H1 (cell line): Measurements from ENCODE around the gene ANKRD60. TPM values are rescaled to one million over a fixed set of nuclear protein-coding genes. Genes with fewer than 3 reads are reported as not detected.

Experiments used
- CTCF ChIA-PET: fragments of 300-600 bp; sonication (Branson Sonifier 250); formaldehyde crosslinking; loops from one replicate; lab custom pipeline; 2021; ENCODE audit not compliant: partially characterized antibody; lab: Charles Lee
- POLR2A ChIA-PET: fragments of 300-600 bp; sonication (Branson Sonifier 250); formaldehyde crosslinking; loops from one replicate; lab custom pipeline; 2021; ENCODE audit warnings: inconsistent platforms; ENCODE audit not compliant: partially characterized antibody; lab: Charles Lee
- DNase-seq, 2 experiments: peaks; one replicate each; pipeline versions ENCODE4 v3.0.0 to v3.0.0-alpha.2; 2010 to 2022; ENCODE audit warnings: low spot score in 2 of 2, low read depth in 1 of 2, mixed read lengths in 1 of 2
- FAIRE-seq: peaks from 2 replicates; lab custom pipeline; 2011; peaks lifted over from hg19 to GRCh38; lab: Jason Lieb, UNC
- H2AFZ ChIP-seq: 2 replicates; pipeline ENCODE4 v1.8.1; 2012; ENCODE audit warnings: low read length, inconsistent platforms
- H2AK5ac ChIP-seq: 2 replicates; pipeline ENCODE4 v1.6.1; 2013; ENCODE audit warnings: low read depth, low read length
- H2BK120ac ChIP-seq: replicated peaks from 2 replicates; pipeline ENCODE3; 2013; ENCODE audit warnings: low read depth, low read length, inconsistent platforms
- H2BK12ac ChIP-seq: 2 replicates; pipeline ENCODE4 v1.6.1; 2013; ENCODE audit warnings: low read depth, low read length
- H2BK15ac ChIP-seq: 2 replicates; pipeline ENCODE4 v1.6.1; 2013; ENCODE audit warnings: low read length
- H2BK20ac ChIP-seq: 2 replicates; pipeline ENCODE4 v1.6.1; 2013; ENCODE audit warnings: low read length
- H2BK5ac ChIP-seq: 2 replicates; pipeline ENCODE4 v1.6.1; 2013; ENCODE audit warnings: low read depth, low read length
- H3K14ac ChIP-seq: 2 replicates; pipeline ENCODE4 v1.6.1; 2013; ENCODE audit warnings: inconsistent platforms; ENCODE audit not compliant: insufficient read length
- H3K18ac ChIP-seq: 2 replicates; pipeline ENCODE4 v1.6.1; 2013; ENCODE audit warnings: low read length; ENCODE audit errors: extremely low read depth
- H3K23ac ChIP-seq: 2 replicates; pipeline ENCODE4 v1.6.1; 2013; ENCODE audit warnings: inconsistent platforms; ENCODE audit not compliant: insufficient read length
- H3K23me2 ChIP-seq: 2 replicates; pipeline ENCODE4 v1.6.1; 2013; ENCODE audit warnings: low read depth, low read length
- H3K27ac ChIP-seq: 2 replicates; pipeline ENCODE4 v1.6.1; 2011; ENCODE audit warnings: low read depth, low read length, inconsistent platforms
- H3K27me3 ChIP-seq, 4 experiments: replicated peaks in 1 of 4; 1 replicate in 1 of 4; 2 replicates in 3 of 4; pipeline versions ENCODE4 v1.6.1 to v1.8.1; 2011 to 2013; ENCODE audit warnings: low read length in 3 of 4, mild to moderate bottlenecking in 3 of 4, inconsistent platforms in 2 of 4, mixed read lengths in 2 of 4, moderate library complexity in 1 of 4; ENCODE audit not compliant: control insufficient read depth in 3 of 4, insufficient read depth in 3 of 4; ENCODE audit errors: extremely low read depth in 1 of 4
- H3K36me3 ChIP-seq, 4 experiments: 2 replicates each; pipeline versions ENCODE4 v1.6.1 to v1.8.1; 2011 to 2013; ENCODE audit warnings: mild to moderate bottlenecking in 4 of 4, low read length in 3 of 4, moderate library complexity in 2 of 4, control low read depth in 1 of 4, inconsistent platforms in 1 of 4; ENCODE audit not compliant: insufficient read depth in 4 of 4, control insufficient read depth in 2 of 4
- H3K4ac ChIP-seq: replicated peaks from 2 replicates; pipeline ENCODE3; 2013; ENCODE audit warnings: low read length, low read depth, mixed read lengths, inconsistent platforms; ENCODE audit not compliant: insufficient read length
- H3K4me1 ChIP-seq, 4 experiments: replicated peaks in 1 of 4; 1 replicate in 1 of 4; 2 replicates in 3 of 4; pipeline versions ENCODE4 v1.6.1 to v1.8.1; 2011 to 2013; ENCODE audit warnings: low read length in 3 of 4, inconsistent platforms in 2 of 4, mixed read lengths in 1 of 4; ENCODE audit not compliant: insufficient read depth in 4 of 4, control insufficient read depth in 3 of 4
- H3K4me2 ChIP-seq, 2 experiments: 2 replicates each; pipeline versions ENCODE4 v1.6.1 to v1.8.1; 2011 to 2013; ENCODE audit warnings: low read depth in 2 of 2, low read length in 2 of 2, control low read depth in 1 of 2, inconsistent platforms in 1 of 2, mild to moderate bottlenecking in 1 of 2; ENCODE audit not compliant: insufficient read depth in 1 of 2
- H3K4me3 ChIP-seq, 4 experiments: fragments of 200-600, 300-600 bp in 1 of 4; sonication (generic), shearing (Covaris generic), sonication (Bioruptor Twin) in 1 of 4; 2 replicates each; pipeline versions ENCODE4 v1.5.1 to v1.8.1; 2011 to 2016; ENCODE audit warnings: low read length in 4 of 4, low read depth in 3 of 4, control low read depth in 2 of 4, inconsistent platforms in 2 of 4, mild to moderate bottlenecking in 2 of 4, mixed read lengths in 1 of 4, moderate library complexity in 1 of 4; ENCODE audit not compliant: insufficient read depth in 2 of 4; ENCODE audit errors: extremely low read depth in 1 of 4
- H3K56ac ChIP-seq: replicated peaks from 2 replicates; pipeline ENCODE3; 2013; ENCODE audit warnings: low read depth, mild to moderate bottlenecking, mixed read lengths, low read length, inconsistent platforms; ENCODE audit not compliant: insufficient read length
- H3K79me1 ChIP-seq: 2 replicates; pipeline ENCODE4 v1.6.1; 2013; ENCODE audit warnings: low read depth, low read length, control low read depth
- H3K79me2 ChIP-seq, 2 experiments: 2 replicates each; pipeline versions ENCODE4 v1.6.1 to v1.8.1; 2012 to 2013; ENCODE audit warnings: low read length in 2 of 2, mild to moderate bottlenecking in 2 of 2, inconsistent platforms in 1 of 2; ENCODE audit not compliant: insufficient read depth in 2 of 2, control insufficient read depth in 1 of 2
- H3K9ac ChIP-seq, 4 experiments: replicated peaks in 1 of 4; 1 replicate in 1 of 4; 2 replicates in 3 of 4; pipeline versions ENCODE4 v1.6.1 to v1.8.1; 2011 to 2013; ENCODE audit warnings: low read depth in 3 of 4, low read length in 3 of 4, control low read depth in 2 of 4, mild to moderate bottlenecking in 2 of 4, moderate library complexity in 2 of 4, inconsistent platforms in 1 of 4; ENCODE audit errors: extremely low read depth in 1 of 4
- H3K9me3 ChIP-seq, 2 experiments: 2 replicates each; pipeline versions ENCODE4 v1.6.1 to v1.8.1; 2012 to 2013; ENCODE audit warnings: mild to moderate bottlenecking in 2 of 2, moderate library complexity in 2 of 2, control low read depth in 1 of 2, inconsistent platforms in 1 of 2, low read depth in 1 of 2, low read length in 1 of 2, mixed read lengths in 1 of 2; ENCODE audit not compliant: insufficient read depth in 2 of 2
- H4K20me1 ChIP-seq, 2 experiments: replicated peaks in 1 of 2; 2 replicates each; pipeline versions ENCODE3 to v1.8.1; 2011 to 2013; ENCODE audit warnings: inconsistent platforms in 2 of 2, low read length in 2 of 2, mild to moderate bottlenecking in 1 of 2; ENCODE audit not compliant: insufficient read depth in 2 of 2, control insufficient read depth in 1 of 2
- H4K5ac ChIP-seq: 2 replicates; pipeline ENCODE4 v1.6.1; 2013; ENCODE audit warnings: low read length, low read depth, mixed read lengths, inconsistent platforms; ENCODE audit not compliant: insufficient read length
- H4K8ac ChIP-seq: 2 replicates; pipeline ENCODE4 v1.8.0; 2013; ENCODE audit warnings: mild to moderate bottlenecking, moderate library complexity, low read length, inconsistent platforms; ENCODE audit not compliant: insufficient read depth; ENCODE audit errors: extremely low read depth
- H4K91ac ChIP-seq: replicated peaks from 2 replicates; pipeline ENCODE3; 2013; ENCODE audit warnings: low read length, mixed read lengths, inconsistent platforms; ENCODE audit not compliant: insufficient read length
- BRCA1 ChIP-seq: IDR thresholded peaks from 2 replicates; pipeline ENCODE4 v1.6.1; 2012; ENCODE audit warnings: low read depth, low read length, improper control_type of control experiment
- GABPA ChIP-seq: IDR thresholded peaks from 2 replicates; pipeline ENCODE4 v1.6.1; 2011; ENCODE audit warnings: mild to moderate bottlenecking, low read length, moderate library complexity, borderline replicate concordance; ENCODE audit not compliant: insufficient read depth
- JUN ChIP-seq: IDR thresholded peaks from 2 replicates; pipeline ENCODE4 v1.6.1; 2011; ENCODE audit warnings: low read depth, mild to moderate bottlenecking, improper control_type of control experiment, low read length
- RNF2 ChIP-seq: fragments of 200-900, 300-1000 bp; sonication (generic); IDR thresholded peaks from 2 replicates; pipeline ENCODE4 v1.7.1; 2016; ENCODE audit warnings: borderline replicate concordance, low read depth, mild to moderate bottlenecking, antibody characterized with exemption, low read length; ENCODE audit not compliant: poor library complexity, severe bottlenecking; ENCODE audit errors: missing control alignments
- YY1 ChIP-seq: IDR thresholded peaks from 2 replicates; pipeline ENCODE4 v1.6.1; 2011; ENCODE audit warnings: low read depth, mild to moderate bottlenecking, low read length
- WGBS, 2 experiments: shearing (Covaris generic) in 1 of 2; methylation state at CpG; one replicate each; pipeline versions ENCODE4 v1.1.6 to v1.1.7; 2013 to 2015; ENCODE audit warnings: low lambda C conversion rate in 2 of 2, mixed read lengths in 2 of 2, inconsistent platforms in 1 of 2, low coverage in 1 of 2, missing lambda C conversion rate in 1 of 2; ENCODE audit not compliant: insufficient replicate concordance in 2 of 2, insufficient coverage in 1 of 2, insufficient read length in 1 of 2; ENCODE audit errors: extremely low coverage in 1 of 2, missing lambda C conversion rate in 1 of 2; 5-methylcytosine and 5-hydroxymethylcytosine counted together
- polyA plus RNA-seq, 7 experiments: library from polyadenylated mRNA; depleted of rRNA in 3 of 7; stranded (reverse) in 5 of 7; unstranded in 2 of 7; fragments of >200 nt in 5 of 7; fragments of 200-250 nt in 2 of 7; gene quantifications; 1 replicate in 5 of 7; 2 replicates in 1 of 7; 4 replicates in 1 of 7; pipeline versions ENCODE4 v1.2.1 to v1.2.3, GENCODE V29; 2011 to 2013; ENCODE audit warnings: missing spikeins in 2 of 7, mixed read lengths in 2 of 7
- total RNA-seq: library from RNA; stranded (reverse); fragmentation: NEBNext Ultra II Directional; extraction: Animal tissue kit (Norgen Biotek cat#: 25700); gene quantifications from 2 replicates; pipeline ENCODE4 v1.2.1, GENCODE V29; 2021
- TF ChIP-seq, protein P1 (sequence below): IDR thresholded peaks from 2 replicates; pipeline ENCODE4 v1.6.1; 2012; ENCODE audit warnings: inconsistent platforms

The ANKRD60 gene
- total and polyA plus RNA-seq, 2 of the 8 experiments (the other 6 are each of a cell fraction or from before 2014, with no cell fraction given), result not detected

DNA sequence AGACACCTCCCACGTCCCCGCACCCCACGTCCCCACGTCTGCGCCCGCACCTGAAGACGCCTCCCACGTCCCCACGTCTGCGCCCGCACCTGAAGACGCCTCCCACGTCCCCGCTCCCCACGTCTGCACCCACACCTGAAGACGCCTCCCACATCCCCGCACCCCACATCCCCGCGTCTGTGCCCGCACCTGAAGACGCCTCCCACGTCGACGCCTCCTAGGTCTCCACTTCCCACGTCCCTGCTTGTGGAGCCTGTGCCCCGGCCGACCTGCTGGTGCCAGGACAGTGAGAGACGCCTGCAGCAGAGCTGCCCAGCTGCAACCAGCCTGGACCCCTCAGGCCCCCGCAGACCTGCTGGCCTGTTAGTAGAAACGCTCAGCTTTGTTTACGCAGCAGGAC, 22.6 kb downstream of the ANKRD60 start:
- no peak overlapping the region for H3K4me3 ChIP-seq
- H2BK5ac ChIP-seq, result no peak overlapping the region
- H3K79me1 ChIP-seq, result no peaks in the 10 kb centered on the region
- CTCF ChIA-PET, result interaction anchor here (0.9 to 7.9 kb wide), 3 partner anchors 13 to 610 kb away, joined by 3 to 130 read pairs (median 85); no protein-coding TSS in a partner anchor
- no peak overlapping the region for H3K4me2 ChIP-seq
- H4K20me1 ChIP-seq, result no peaks in the 10 kb centered on the region
- H3K56ac ChIP-seq, result no peak overlapping the region
- 98% methylated on average over 10 of the region's 31 CpGs; no CpG with 5 or more reads in 1 of the 2 experiments for WGBS, 2 experiments
- H2AK5ac ChIP-seq, result no peak overlapping the region
- DNase-seq, result no peak
- H2BK20ac ChIP-seq, result no peak overlapping the region
- no peaks in the 10 kb centered on the region for H3K79me2 ChIP-seq
- H3K4ac ChIP-seq, result no peak overlapping the region
- no peak overlapping the region for H3K14ac ChIP-seq
- no peak for FAIRE-seq
- no peak overlapping the region for H2AFZ ChIP-seq
- H3K23ac ChIP-seq, result no peak overlapping the region
- H4K8ac ChIP-seq, result no peak overlapping the region
- H3K36me3 ChIP-seq, result no peaks in the 10 kb centered on the region
- H3K27ac ChIP-seq, result no peak overlapping the region
- no peaks in the 10 kb centered on the region for H3K9me3 ChIP-seq
- TF ChIP-seq JUN (no peak), YY1 (no peak), RNF2 (no peak), GABPA (no peak), BRCA1 (no peak)
- TF ChIP-seq, protein P1, sequence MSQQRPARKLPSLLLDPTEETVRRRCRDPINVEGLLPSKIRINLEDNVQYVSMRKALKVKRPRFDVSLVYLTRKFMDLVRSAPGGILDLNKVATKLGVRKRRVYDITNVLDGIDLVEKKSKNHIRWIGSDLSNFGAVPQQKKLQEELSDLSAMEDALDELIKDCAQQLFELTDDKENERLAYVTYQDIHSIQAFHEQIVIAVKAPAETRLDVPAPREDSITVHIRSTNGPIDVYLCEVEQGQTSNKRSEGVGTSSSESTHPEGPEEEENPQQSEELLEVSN, result no peak
- TF ChIP-seq, all 59 proteins: peak for 0
- no peak overlapping the region for H2BK15ac ChIP-seq
- no peak overlapping the region for H2BK12ac ChIP-seq
- H3K27me3 ChIP-seq, result no peaks in the 10 kb centered on the region; a peak in 2 of 7 replicates
- H4K5ac ChIP-seq, result no peak overlapping the region
- H3K18ac ChIP-seq, result no peak overlapping the region
- H2BK120ac ChIP-seq, result no peak overlapping the region
- H3K4me1 ChIP-seq, result no peaks in the 10 kb centered on the region
- H3K9ac ChIP-seq, result no peak overlapping the region
- no peaks in the 10 kb centered on the region for H3K23me2 ChIP-seq
- no peak overlapping the region for H4K91ac ChIP-seq
- POLR2A ChIA-PET, result no interaction called here
